Right hindlimb (tissue), 1 donor: Measurements from ENCODE around the gene HK1.

Experiments
- DNase-seq: peaks from one replicate; pipeline ENCODE4 v3.0.0-alpha.2; 2018

HK1 gene

GRCh38 chr10:69382382-69383117 is 104.3 kb downstream of the HK1 start:
- DNase-seq, result no peak

GRCh38 chr10:69383558-69383957 is 105.3 kb downstream of the HK1 start:
- no peak for DNase-seq

- DNase-seq, result no peak
Measured at GRCh38 chr10:69384320-69384719, 106.0 kb downstream of the HK1 start.

- no peak for DNase-seq
Measured at GRCh38 chr10:69385454-69386350, 107.4 kb downstream of the HK1 start.

- DNase-seq, result no peak
Measured at GRCh38 chr10:69387500-69387899, 109.2 kb downstream of the HK1 start.

GRCh38 chr10:69388488-69388887 is 110.2 kb downstream of the HK1 start:
- no peak for DNase-seq

GRCh38 chr10:69389827-69390490 is 111.7 kb downstream of the HK1 start:
- DNase-seq, result peak; percentile 57

- DNase-seq, result no peak
Measured at GRCh38 chr10:69391158-69391557, 112.9 kb downstream of the HK1 start.

- DNase-seq, result peak; percentile 84
Measured at GRCh38 chr10:69392481-69393000, 114.2 kb downstream of the HK1 start.

GRCh38 chr10:69394020-69394419 is 115.7 kb downstream of the HK1 start:
- no peak for DNase-seq

GRCh38 chr10:69397972-69398371 is 119.7 kb downstream of the HK1 start:
- DNase-seq, result peak; percentile 36

GRCh38 chr10:69398466-69398865 is 120.2 kb downstream of the HK1 start:
- DNase-seq, result no peak

GRCh38 chr10:69400936-69401335 is 122.6 kb downstream of the HK1 start:
- no peak for DNase-seq

- DNase-seq, result no peak
Measured at GRCh38 chr10:69401416-69401815, 123.1 kb downstream of the HK1 start.

- DNase-seq, result no peak
Measured at GRCh38 chr10:69402386-69402785, 124.1 kb downstream of the HK1 start.

- no peak for DNase-seq
Measured at GRCh38 chr10:69403066-69403465, 124.8 kb downstream of the HK1 start.

GRCh38 chr10:69403519-69403918 is 125.2 kb downstream of the HK1 start:
- DNase-seq, result no peak

- DNase-seq, result no peak
Measured at GRCh38 chr10:69404786-69405185, 126.5 kb downstream of the HK1 start.

GRCh38 chr10:69405221-69405620 is 126.9 kb downstream of the HK1 start:
- DNase-seq, result no peak

- peak; percentile 59 for DNase-seq
Measured at GRCh38 chr10:69406302-69406811, 128.1 kb downstream of the HK1 start.

- DNase-seq, result no peak
Measured at GRCh38 chr10:69406816-69407580, 128.7 kb downstream of the HK1 start.

- peak; percentile 28 for DNase-seq
Measured at GRCh38 chr10:69407621-69408301, 129.5 kb downstream of the HK1 start.
